Thyroid gland (tissue), 4 donors: Measurements from ENCODE around the gene LPAR1. TPM values are rescaled to one million over a fixed set of nuclear protein-coding genes. Genes with fewer than 3 reads are reported as not detected.
A peak's percentile ranks its signal among the peaks of the same experiment; 100 is the strongest.
"Not testable (repeated sequence)": the region's sequence is repeated elsewhere in the genome, so short reads cannot be mapped to it uniquely, and the experiment has no call there.

Source experiments
- DNase-seq, 2 donors: peaks; one replicate each; pipeline ENCODE4 v3.0.0-alpha.2; 2019
- H3K27ac ChIP-seq, 3 donors: fragments of 200-600 bp; sonication (generic); 1 replicate in 2 of 3; 2 replicates in 1 of 3; pipeline ENCODE4 v1.5.1; 2016 to 2019; ENCODE audit warnings: mild to moderate bottlenecking in 1 of 3, moderate library complexity in 1 of 3
- H3K27me3 ChIP-seq: fragments of 200-600 bp; sonication (generic); one replicate; pipeline ENCODE4 v1.5.1; 2019
- H3K36me3 ChIP-seq, 2 donors: fragments of 200-600 bp; sonication (generic); one replicate each; pipeline ENCODE4 v1.5.1; 2016 to 2019
- H3K4me1 ChIP-seq, 2 donors: fragments of 200-600 bp; sonication (generic); one replicate each; pipeline ENCODE4 v1.5.1; 2017 to 2019
- H3K4me3 ChIP-seq, 3 donors: fragments of 200-600 bp; sonication (generic); replicated peaks in 1 of 3; 1 replicate in 2 of 3; 2 replicates in 1 of 3; pipeline ENCODE4 v1.5.1; 2016; ENCODE audit warnings: mild to moderate bottlenecking in 1 of 3
- H3K9me3 ChIP-seq: fragments of 200-600 bp; sonication (generic); one replicate; pipeline ENCODE4 v1.5.1; 2017
- POLR2A ChIP-seq, 2 donors: fragments of 450-650 bp; IDR thresholded peaks; one replicate each; pipeline ENCODE4 v1.6.1; 2017; ENCODE audit warnings: antibody characterized with exemption in 2 of 2, mild to moderate bottlenecking in 2 of 2, moderate library complexity in 1 of 2
- WGBS, 2 donors: methylation state at CpG; one replicate each; pipeline ENCODE4 v1.1.5; 2017; 5-methylcytosine and 5-hydroxymethylcytosine counted together
- intact Hi-C: fragments of 100-400 bp; cut with DNase I; formaldehyde crosslinking; loops from one replicate; pipeline ENCODE4 v1.15.1; 2023
- total RNA-seq, 4 donors: library from RNA; depleted of rRNA; stranded (reverse); fragments of >200 nt; gene quantifications; one replicate each; pipeline ENCODE4 v1.2.3, GENCODE V29; 2016
- TF ChIP-seq, protein P1 (sequence below), 6 experiments: fragments of 200-600 bp in 3 of 6; fragments of 450-650 bp in 3 of 6; sonication (generic) in 3 of 6; IDR thresholded peaks; one replicate each; pipeline ENCODE4 v1.5.1; 2016 to 2019; ENCODE audit warnings: antibody characterized with exemption in 6 of 6, mild to moderate bottlenecking in 2 of 6, inconsistent platforms in 1 of 6, moderate library complexity in 1 of 6

Gene LPAR1
- total RNA-seq, 4 donors from 2014 or later, result 40.8 to 98.5 (median 56.4) TPM

- WGBS, 2 donors, result 71 to 72% methylated on average over 3 of the region's 3 CpGs
Measured at GRCh38 chr9:111051400-111051799, 13.1 kb upstream of the LPAR1 start.

GRCh38 chr9:111050819-111051218, 12.5 kb upstream of the LPAR1 start:
- H3K9me3 ChIP-seq, result no peaks in the 10 kb centered on the region
- H3K27ac ChIP-seq, result no peak overlapping the region
- DNase-seq, result no peak
- TF ChIP-seq, protein P1, sequence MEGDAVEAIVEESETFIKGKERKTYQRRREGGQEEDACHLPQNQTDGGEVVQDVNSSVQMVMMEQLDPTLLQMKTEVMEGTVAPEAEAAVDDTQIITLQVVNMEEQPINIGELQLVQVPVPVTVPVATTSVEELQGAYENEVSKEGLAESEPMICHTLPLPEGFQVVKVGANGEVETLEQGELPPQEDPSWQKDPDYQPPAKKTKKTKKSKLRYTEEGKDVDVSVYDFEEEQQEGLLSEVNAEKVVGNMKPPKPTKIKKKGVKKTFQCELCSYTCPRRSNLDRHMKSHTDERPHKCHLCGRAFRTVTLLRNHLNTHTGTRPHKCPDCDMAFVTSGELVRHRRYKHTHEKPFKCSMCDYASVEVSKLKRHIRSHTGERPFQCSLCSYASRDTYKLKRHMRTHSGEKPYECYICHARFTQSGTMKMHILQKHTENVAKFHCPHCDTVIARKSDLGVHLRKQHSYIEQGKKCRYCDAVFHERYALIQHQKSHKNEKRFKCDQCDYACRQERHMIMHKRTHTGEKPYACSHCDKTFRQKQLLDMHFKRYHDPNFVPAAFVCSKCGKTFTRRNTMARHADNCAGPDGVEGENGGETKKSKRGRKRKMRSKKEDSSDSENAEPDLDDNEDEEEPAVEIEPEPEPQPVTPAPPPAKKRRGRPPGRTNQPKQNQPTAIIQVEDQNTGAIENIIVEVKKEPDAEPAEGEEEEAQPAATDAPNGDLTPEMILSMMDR (IDR thresholded peaks at IDR 0.05), result no peak
- no peak for TF ChIP-seq POLR2A (IDR thresholded peaks at IDR 0.05)
- H3K4me3 ChIP-seq, result no peak overlapping the region
- no peaks in the 10 kb centered on the region for H3K4me1 ChIP-seq
- H3K27me3 ChIP-seq, result no peaks in the 10 kb centered on the region
- intact Hi-C loops, result no loop called here
- no peaks in the 10 kb centered on the region for H3K36me3 ChIP-seq

More at GRCh38 chr9:111051400-111051799, 13.1 kb upstream of the LPAR1 start:
- H3K27me3 ChIP-seq, result no peaks in the 10 kb centered on the region
- no peaks in the 10 kb centered on the region for H3K4me1 ChIP-seq
- DNase-seq, result no peak
- intact Hi-C loops, result no loop called here
- H3K36me3 ChIP-seq, result no peaks in the 10 kb centered on the region
- H3K4me3 ChIP-seq, result no peak overlapping the region
- TF ChIP-seq, protein P1 (IDR thresholded peaks at IDR 0.05), result no peak
- no peak for TF ChIP-seq POLR2A (IDR thresholded peaks at IDR 0.05)
- H3K27ac ChIP-seq, result no peak overlapping the region
- H3K9me3 ChIP-seq, result no peaks in the 10 kb centered on the region

DNA sequence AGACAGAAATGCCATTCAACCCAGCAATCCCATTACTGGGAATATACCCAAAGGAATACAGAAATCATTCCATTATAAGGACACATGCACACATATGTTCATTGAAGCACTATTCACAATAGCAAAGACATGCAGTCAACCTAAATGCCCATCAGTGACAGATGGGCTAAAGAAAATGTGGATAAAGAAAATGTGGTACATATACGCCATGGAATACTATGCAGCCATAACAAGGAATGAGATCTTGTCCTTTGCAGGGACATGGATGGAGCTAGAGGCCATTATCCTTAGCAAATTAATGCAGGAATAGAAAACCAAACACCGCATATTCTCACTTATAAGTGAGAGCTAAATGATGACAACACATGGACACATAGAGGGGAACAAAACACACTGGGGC, 9.0 kb upstream of the LPAR1 start:
- WGBS, 2 donors, result 97 to 100% methylated on average over 2 of the region's 2 CpGs
- not testable (repeated sequence) for H3K9me3 ChIP-seq

DNA sequence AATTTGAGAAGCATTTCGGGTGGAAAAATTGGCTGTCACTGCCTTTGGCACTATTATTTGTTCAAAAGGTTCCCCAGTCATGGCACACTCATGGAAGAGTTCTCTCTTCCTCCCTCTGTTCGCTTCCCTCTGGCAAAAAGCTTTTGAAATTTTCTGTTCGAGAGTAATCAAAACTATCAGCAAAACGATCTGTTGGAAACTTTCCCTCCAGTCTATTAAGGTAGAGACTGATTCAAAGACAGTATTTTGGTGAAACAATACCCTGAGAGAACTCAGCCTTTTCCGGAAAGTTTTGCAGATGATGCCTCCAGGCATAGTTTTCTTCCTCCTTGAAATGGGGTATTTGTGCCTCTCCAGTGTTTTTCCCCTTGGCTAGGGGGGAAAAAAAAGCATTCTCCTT, 3.6 kb upstream of the LPAR1 start:
- Histone ChIP-seq H3K36me3 (no peaks in the 10 kb centered on the region), H3K27ac (no peak overlapping the region), H3K4me1 (no peaks in the 10 kb centered on the region), H3K9me3 (no peaks in the 10 kb centered on the region), H3K4me3 (no peak overlapping the region), H3K27me3 (no peaks in the 10 kb centered on the region)
- intact Hi-C loops, result no loop called here
- DNase-seq, result no peak
- TF ChIP-seq POLR2A (IDR thresholded peaks at IDR 0.05), result no peak
- TF ChIP-seq, protein P1 (IDR thresholded peaks at IDR 0.05), result no peak
- 60 to 62% methylated on average over 5 of the region's 5 CpGs for WGBS, 2 donors

More for the DNA sequence above, 9.0 kb upstream of the LPAR1 start:
- H3K27ac ChIP-seq, H3K36me3 ChIP-seq, H3K27me3 ChIP-seq, H3K4me1 ChIP-seq, DNase-seq, intact Hi-C loops, H3K4me3 ChIP-seq: not testable (repeated sequence)

GRCh38 chr9:111040494-111040893, 2.2 kb upstream of the LPAR1 start:
- peaks cover 10 to 11% of the 10 kb centered on the region in 2 donors for H3K4me1 ChIP-seq
- no peak for DNase-seq
- WGBS, 2 donors, result 94 to 96% methylated on average over 3 of the region's 3 CpGs
- no peak for TF ChIP-seq POLR2A (IDR thresholded peaks at IDR 0.05)
- TF ChIP-seq, protein P1 (IDR thresholded peaks at IDR 0.05), result no peak
- H3K9me3 ChIP-seq, result no peaks in the 10 kb centered on the region
- H3K4me3 ChIP-seq, result no peak overlapping the region
- peak overlapping the region in 1 of 3 donors; percentile 86 for H3K27ac ChIP-seq
- intact Hi-C loops, result no loop called here
- no peaks in the 10 kb centered on the region for H3K36me3 ChIP-seq
- no peaks in the 10 kb centered on the region for H3K27me3 ChIP-seq
